T-cell (primary cell): Measurements from ENCODE around the gene GPR132. TPM values are rescaled to one million over a fixed set of nuclear protein-coding genes. Genes with fewer than 3 reads are reported as not detected.

ENCODE experiments used
- ATAC-seq, 4 experiments: fragments of 200-7000 bp in 3 of 4; fragments of 150-1000 bp in 1 of 4; cut with Tn5 transposase; replicated peaks in 1 of 4; 1 replicate in 3 of 4; 2 replicates in 1 of 4; pipeline ENCODE4 v1.10.0; 2021; ENCODE audit warnings: moderate library complexity in 3 of 4, mild to moderate bottlenecking in 2 of 4, moderate number of reproducible peaks in 1 of 4
- CTCF ChIA-PET, 2 donors: fragments of 300-600 bp; sonication (Branson Sonifier 250); formaldehyde crosslinking; loops; one replicate each; lab custom pipeline; 2022; ENCODE audit warnings: antibody characterized with exemption in 2 of 2; lab: Charles Lee
- POLR2A ChIA-PET, 2 donors: fragments of 300-600 bp; sonication (Branson Sonifier 250); formaldehyde crosslinking; loops; one replicate each; lab custom pipeline; 2022; ENCODE audit warnings: antibody characterized with exemption in 2 of 2; lab: Charles Lee
- DNase-seq, 35 experiments: peaks; one replicate each; pipeline versions ENCODE4 v3.0.0 to v3.0.0-alpha.2; 2013 to 2023
- H3K27ac ChIP-seq: one replicate; pipeline ENCODE4 v1.5.1; 2013; ENCODE audit warnings: low read length
- H3K27me3 ChIP-seq, 2 experiments: replicated peaks in 1 of 2; 1 replicate in 1 of 2; 2 replicates in 1 of 2; pipeline versions ENCODE4 v1.6.1 to v1.7.0; 2013; ENCODE audit warnings: low read length in 1 of 2, mixed read lengths in 1 of 2; ENCODE audit not compliant: control insufficient read depth in 2 of 2, insufficient read depth in 2 of 2; ENCODE audit errors: extremely low read depth in 1 of 2
- H3K36me3 ChIP-seq, 2 donors: 1 replicate in 1 of 2; 2 replicates in 1 of 2; pipeline versions ENCODE4 v1.6.1 to v1.7.0; 2013; ENCODE audit warnings: low read length in 1 of 2; ENCODE audit not compliant: control insufficient read depth in 2 of 2, insufficient read depth in 1 of 2; ENCODE audit errors: extremely low read depth in 1 of 2
- H3K4me1 ChIP-seq, 2 experiments: 1 replicate in 1 of 2; 2 replicates in 1 of 2; pipeline versions ENCODE4 v1.6.1 to v1.7.0; 2013; ENCODE audit warnings: low read length in 2 of 2, mixed read lengths in 1 of 2; ENCODE audit not compliant: insufficient read depth in 2 of 2, control insufficient read depth in 1 of 2; ENCODE audit errors: extremely low read depth in 1 of 2
- H3K4me3 ChIP-seq, 2 donors: 1 replicate in 1 of 2; 2 replicates in 1 of 2; pipeline versions ENCODE4 v1.5.1 to v1.7.0; 2013; ENCODE audit warnings: mild to moderate bottlenecking in 2 of 2, low read length in 1 of 2, moderate library complexity in 1 of 2; ENCODE audit not compliant: control insufficient read depth in 1 of 2; ENCODE audit errors: extremely low read depth in 1 of 2
- H3K9me3 ChIP-seq: 2 replicates; pipeline ENCODE4 v1.7.0; 2013
- H3K27ac Mint-ChIP-seq, 2 donors: one replicate each; pipeline ENCODE4 v1.8.0; 2020 to 2021; ENCODE audit warnings: mild to moderate bottlenecking in 2 of 2, mixed read lengths in 2 of 2
- H3K27me3 Mint-ChIP-seq, 2 donors: one replicate each; pipeline ENCODE4 v1.8.0; 2021 to 2022; ENCODE audit warnings: mixed read lengths in 2 of 2
- H3K36me3 Mint-ChIP-seq: one replicate; pipeline ENCODE4 v1.8.0; 2021; ENCODE audit warnings: mixed read lengths
- H3K4me1 Mint-ChIP-seq, 3 donors: one replicate each; pipeline ENCODE4 v1.8.0; 2020 to 2022; ENCODE audit warnings: mixed read lengths in 3 of 3, mild to moderate bottlenecking in 1 of 3
- H3K4me3 Mint-ChIP-seq, 3 donors: one replicate each; pipeline ENCODE4 v1.8.0; 2020 to 2022; ENCODE audit warnings: mild to moderate bottlenecking in 3 of 3, mixed read lengths in 3 of 3, moderate library complexity in 3 of 3
- H3K9me3 Mint-ChIP-seq, 3 donors: one replicate each; pipeline ENCODE4 v1.8.0; 2020 to 2022; ENCODE audit warnings: mixed read lengths in 3 of 3
- WGBS: methylation state at CpG from one replicate; pipeline ENCODE4 v1.1.5; 2013; ENCODE audit warnings: missing lambda C conversion rate; ENCODE audit not compliant: insufficient coverage; 5-methylcytosine and 5-hydroxymethylcytosine counted together
- total RNA-seq, 35 experiments: library from RNA in 6 of 35; stranded (reverse) in 6 of 35; fragments of 120-200 nt in 1 of 35; gene quantifications; one replicate each; pipeline versions ENCODE4 v1.2.1 to v1.2.4 and lab custom pipeline; 2013 to 2026

The GPR132 gene
- total RNA-seq, 5 donors from 2014 or later (not counting 1 experiment from before 2014, with no cell fraction given): 47.0 to 58.0 (median 49.7) TPM

GRCh38 chr14:105074601-105075053 is 9.4 kb upstream of the GPR132 start:
- peaks cover 16 to 56% of the 10 kb centered on the region in 2 experiments for H3K4me1 ChIP-seq
- H3K9me3 ChIP-seq: no peaks in the 10 kb centered on the region
- no peak overlapping the region for H3K27ac ChIP-seq
- ATAC-seq (no peak), DNase-seq (no peak)
- Mint-ChIP-seq H3K27ac (no peak overlapping the region), H3K27me3 (no peaks in the 10 kb centered on the region), H3K4me1 (peaks cover 42 to 52% (median 44%) of the 10 kb centered on the region in 3 donors), H3K4me3 (no peak overlapping the region), H3K36me3 (no peaks in the 10 kb centered on the region), H3K9me3 (no peaks in the 10 kb centered on the region)
- CTCF ChIA-PET: no interaction called here
- POLR2A ChIA-PET: interaction anchor here in 1 of 2 donors (0.8 to 1.3 kb wide), 1 partner anchor 9 kb away, joined by 3 to 4 read pairs; the partner anchor contains the start of gene GPR132
- H3K4me3 ChIP-seq: no peak overlapping the region
- peaks cover 0 to 11% of the 10 kb centered on the region in 2 experiments for H3K27me3 ChIP-seq
- WGBS: 79% methylated on average over 14 of the region's 15 CpGs
- H3K36me3 ChIP-seq: no peaks in the 10 kb centered on the region

- Histone ChIP-seq H3K27me3 (peaks cover 0 to 11% of the 10 kb centered on the region in 2 experiments), H3K9me3 (no peaks in the 10 kb centered on the region), H3K4me1 (peaks cover 16 to 63% of the 10 kb centered on the region in 2 experiments), H3K27ac (no peak overlapping the region), H3K36me3 (no peaks in the 10 kb centered on the region), H3K4me3 (no peak overlapping the region)
- ATAC-seq (no peak), DNase-seq (no peak)
- 93% methylated on average over 17 of the region's 18 CpGs for WGBS
- Mint-ChIP-seq H3K27me3 (no peaks in the 10 kb centered on the region), H3K36me3 (no peaks in the 10 kb centered on the region), H3K27ac (peak overlapping the region in 1 of 2 donors; percentile 11), H3K4me1 (peaks cover 47 to 56% (median 48%) of the 10 kb centered on the region in 3 donors), H3K4me3 (no peak overlapping the region), H3K9me3 (no peaks in the 10 kb centered on the region)
- CTCF ChIA-PET: interaction anchor here in 1 of 2 donors (0.5 kb wide), 1 partner anchor 12 kb away, joined by 3 read pairs; no protein-coding TSS in a partner anchor
- POLR2A ChIA-PET: interaction anchor here in 1 of 2 donors (0.6 to 1.3 kb wide), 2 partner anchors 9 to 10 kb away, joined by 3 read pairs; partner anchors contain the start of gene GPR132
These were observed 8.7 kb upstream of the GPR132 start for GRCh38 chr14:105073720-105074600.

- Histone ChIP-seq H3K27ac (no peak overlapping the region), H3K9me3 (no peaks in the 10 kb centered on the region), H3K4me3 (no peak overlapping the region), H3K4me1 (peaks cover 16 to 71% of the 10 kb centered on the region in 2 experiments), H3K27me3 (peaks cover 0 to 11% of the 10 kb centered on the region in 2 experiments), H3K36me3 (no peaks in the 10 kb centered on the region)
- POLR2A ChIA-PET: interaction anchor here in 1 of 2 donors (0.5 to 1.3 kb wide), 3 partner anchors 8 to 193 kb away, joined by 3 read pairs; partner anchors contain the start of gene GPR132
- H3K4me1 Mint-ChIP-seq: peaks cover 49 to 60% (median 52%) of the 10 kb centered on the region in 3 donors
- H3K27me3 Mint-ChIP-seq: no peaks in the 10 kb centered on the region
- DNase-seq (no peak), ATAC-seq (no peak)
- H3K36me3 Mint-ChIP-seq: no peaks in the 10 kb centered on the region
- H3K27ac Mint-ChIP-seq: no peak overlapping the region
- 90% methylated on average over 13 of the region's 18 CpGs for WGBS
- no peaks in the 10 kb centered on the region for H3K9me3 Mint-ChIP-seq
- CTCF ChIA-PET: no interaction called here
- no peak overlapping the region for H3K4me3 Mint-ChIP-seq
These were observed 7.9 kb upstream of the GPR132 start for GRCh38 chr14:105072892-105073719.

GRCh38 chr14:105072381-105072861 is 7.2 kb upstream of the GPR132 start:
- Mint-ChIP-seq H3K27ac (peak overlapping the region in 1 of 2 donors; percentile 6), H3K4me1 (peaks cover 47 to 57% (median 51%) of the 10 kb centered on the region in 3 donors), H3K4me3 (no peak overlapping the region), H3K27me3 (no peaks in the 10 kb centered on the region), H3K9me3 (no peaks in the 10 kb centered on the region), H3K36me3 (no peaks in the 10 kb centered on the region)
- peaks cover 0 to 11% of the 10 kb centered on the region in 2 experiments for H3K27me3 ChIP-seq
- no peaks in the 10 kb centered on the region for H3K9me3 ChIP-seq
- DNase-seq: no peak
- H3K27ac ChIP-seq: no peak overlapping the region
- H3K36me3 ChIP-seq: no peaks in the 10 kb centered on the region
- WGBS: 91% methylated on average over 9 of the region's 11 CpGs
- CTCF ChIA-PET: interaction anchor here in 1 of 2 donors (0.6 kb wide), 1 partner anchor 15 kb away, joined by 3 read pairs; no protein-coding TSS in a partner anchor
- peaks cover 17 to 72% of the 10 kb centered on the region in 2 experiments for H3K4me1 ChIP-seq
- no peak for ATAC-seq
- no peak overlapping the region for H3K4me3 ChIP-seq
- POLR2A ChIA-PET: interaction anchor here in 1 of 2 donors (0.5 kb wide), 1 partner anchor 194 kb away, joined by 3 read pairs; no protein-coding TSS in a partner anchor

GRCh38 chr14:105071942-105072341 is 6.7 kb upstream of the GPR132 start:
- Mint-ChIP-seq H3K4me1 (peaks cover 47 to 57% (median 51%) of the 10 kb centered on the region in 3 donors), H3K36me3 (no peaks in the 10 kb centered on the region), H3K4me3 (no peak overlapping the region), H3K9me3 (no peaks in the 10 kb centered on the region), H3K27me3 (no peaks in the 10 kb centered on the region), H3K27ac (no peak overlapping the region)
- Histone ChIP-seq H3K4me1 (peaks cover 18 to 72% of the 10 kb centered on the region in 2 experiments), H3K4me3 (no peak overlapping the region), H3K27me3 (peaks cover 0 to 11% of the 10 kb centered on the region in 2 experiments), H3K9me3 (no peaks in the 10 kb centered on the region), H3K36me3 (no peaks in the 10 kb centered on the region), H3K27ac (no peak overlapping the region)
- ATAC-seq: no peak
- no peak for DNase-seq
- WGBS: 92% methylated on average over 22 of the region's 25 CpGs
- CTCF ChIA-PET: interaction anchor here in 1 of 2 donors (0.6 kb wide), 1 partner anchor 14 kb away, joined by 3 read pairs; no protein-coding TSS in a partner anchor
- POLR2A ChIA-PET: no interaction called here
